HG03575 (cell line): ENCODE results near the gene ARHGEF37.
"Not testable (repeated sequence)": the region's sequence is repeated elsewhere in the genome, so short reads cannot be mapped to it uniquely, and the experiment has no call there.

Source experiments
- ATAC-seq: cut with Tn5 transposase; IDR thresholded peaks from one replicate; pipeline ENCODE4 v1.9.1; 2021; ENCODE audit not compliant: unreplicated experiment, insufficient number of reproducible peaks, low FRiP score; ENCODE audit errors: extremely low read depth

The ARHGEF37 gene

DNA sequence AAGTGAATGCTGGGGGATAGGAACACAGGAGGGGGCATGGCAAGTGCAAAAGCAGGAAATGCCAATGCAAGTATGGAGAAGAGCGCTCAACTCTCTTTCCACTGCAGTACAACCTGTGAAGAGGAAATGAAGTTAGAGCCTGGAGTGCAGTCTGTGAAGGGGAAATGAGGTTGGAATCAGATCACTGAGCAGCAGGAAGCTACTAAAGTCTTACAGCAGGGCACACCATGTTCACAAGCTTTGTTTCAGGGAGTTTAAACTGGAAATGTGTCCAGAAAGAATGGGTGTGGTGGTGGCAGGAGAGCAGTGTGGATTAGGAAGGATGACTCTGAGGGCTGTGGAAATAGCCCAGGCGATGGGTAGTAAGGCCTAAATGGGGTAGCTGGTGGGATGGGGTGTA lies 15.4 kb downstream of the ARHGEF37 start:
- no peak for ATAC-seq

DNA sequence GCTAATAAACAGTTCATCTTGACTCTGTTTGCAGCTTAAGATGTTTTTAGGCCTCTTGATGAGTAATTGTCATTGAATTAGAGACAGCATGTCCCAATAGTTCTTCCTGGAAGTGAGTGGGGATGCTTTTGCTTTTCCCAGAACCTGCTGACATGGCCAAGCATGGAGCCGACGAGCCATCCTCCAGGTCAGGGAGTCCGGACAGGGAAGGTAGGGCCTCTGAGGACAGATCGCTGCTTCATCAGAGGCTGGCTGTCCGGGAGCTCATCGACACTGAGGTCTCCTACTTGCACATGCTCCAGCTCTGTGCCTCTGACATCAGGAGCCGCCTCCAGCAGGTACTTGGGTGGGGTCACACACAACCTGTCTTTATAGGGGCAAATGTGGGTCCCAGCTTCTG lies 16.3 kb downstream of the ARHGEF37 start:
- no peak for ATAC-seq

DNA sequence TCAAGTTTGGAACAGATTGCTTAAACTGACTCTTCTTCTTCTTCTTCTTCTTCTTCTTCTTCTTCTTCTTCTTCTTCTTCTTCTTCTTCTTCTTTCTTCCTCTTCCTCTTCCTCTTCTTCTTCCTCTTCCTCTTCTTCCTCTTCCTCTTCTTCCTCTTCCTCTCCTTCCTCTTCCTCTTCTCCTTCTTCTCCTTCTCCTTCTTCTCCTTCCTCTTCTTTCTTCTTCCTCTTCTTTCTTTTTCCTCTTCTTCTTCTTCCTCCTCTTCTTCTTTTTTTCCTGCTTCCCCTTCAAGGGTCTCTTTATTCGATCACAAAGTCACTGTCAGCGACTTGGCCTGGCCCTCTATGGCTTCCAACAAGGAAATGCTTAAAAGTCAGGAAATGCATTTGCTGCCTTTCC lies 16.9 kb downstream of the ARHGEF37 start:
- ATAC-seq = not testable (repeated sequence)

DNA sequence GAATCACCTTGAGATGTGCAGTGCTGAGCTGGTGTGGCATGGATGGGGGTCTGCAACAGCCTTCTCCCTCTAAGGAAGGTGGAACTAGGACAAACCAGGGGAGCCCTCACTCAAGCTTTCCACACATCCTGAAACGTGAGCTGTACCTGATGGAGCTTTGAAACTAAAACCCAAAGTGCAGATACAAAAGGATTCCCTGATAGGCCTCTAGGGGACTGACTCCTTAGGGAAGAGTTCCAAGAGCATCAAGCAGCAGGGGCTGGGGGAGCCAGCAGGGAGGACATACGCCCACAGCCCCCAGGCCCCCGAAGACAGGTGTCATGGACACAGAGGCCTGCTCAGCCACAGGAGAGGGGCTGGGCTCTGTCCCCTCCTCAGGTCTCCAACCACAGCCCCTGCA lies 17.7 kb downstream of the ARHGEF37 start:
- no peak for ATAC-seq

DNA sequence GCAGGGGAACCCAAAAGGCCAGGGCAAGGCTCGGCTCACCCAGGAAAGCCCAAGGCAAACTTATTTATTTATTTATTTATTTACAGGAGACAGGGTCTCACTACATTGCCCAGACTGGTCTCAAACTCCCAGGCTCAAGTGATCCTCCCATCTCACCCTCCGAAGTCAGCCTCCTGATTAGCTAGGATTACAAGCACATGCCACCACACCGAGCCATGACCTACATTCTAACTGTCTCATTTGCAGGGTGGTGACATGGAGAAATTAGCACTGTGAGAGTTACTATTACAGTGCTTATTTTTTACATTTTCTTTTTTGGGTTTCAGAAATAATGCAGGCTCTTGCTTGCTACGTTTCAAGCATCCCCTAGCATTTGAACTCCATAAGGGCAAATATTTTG lies 18.1 kb downstream of the ARHGEF37 start:
- no peak for ATAC-seq

DNA sequence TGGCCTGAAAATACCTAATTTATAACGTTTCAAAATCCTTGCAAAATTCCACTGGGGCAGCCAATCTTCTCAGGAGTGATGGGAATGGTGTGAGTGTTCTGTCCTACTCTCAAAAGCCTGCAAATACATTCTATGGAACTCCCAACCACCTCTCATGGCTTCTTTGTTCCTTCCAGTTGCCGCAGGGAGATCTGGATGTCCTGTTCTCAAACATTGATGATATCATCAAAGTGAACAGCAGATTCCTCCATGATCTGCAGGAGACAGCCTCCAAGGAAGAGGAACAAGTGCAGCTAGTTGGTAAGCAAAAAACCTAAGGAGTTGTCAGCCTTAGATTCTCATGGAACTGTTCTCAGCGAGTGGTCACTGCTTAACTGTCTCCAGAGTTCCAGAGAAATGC lies 19.6 kb downstream of the ARHGEF37 start:
- ATAC-seq = no peak

DNA sequence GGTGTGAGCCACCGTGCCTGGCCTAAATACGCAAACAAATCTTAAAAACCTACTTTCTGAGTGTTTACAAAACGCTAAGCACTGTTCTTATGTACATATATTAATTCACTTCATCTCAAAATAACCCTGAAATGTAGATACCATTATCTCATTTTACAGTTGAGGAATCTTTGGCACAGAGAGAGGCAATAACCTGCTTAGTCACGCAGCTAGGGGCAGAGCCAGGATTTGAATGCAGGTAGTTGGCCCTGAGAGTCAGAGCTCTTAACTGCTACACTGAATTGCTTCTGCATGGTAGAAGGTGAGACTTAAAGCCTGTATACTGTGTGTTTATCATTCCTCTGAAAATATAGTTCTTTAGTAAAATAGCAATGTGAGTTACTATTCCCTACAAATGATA lies 21.9 kb downstream of the ARHGEF37 start:
- ATAC-seq = no peak

DNA sequence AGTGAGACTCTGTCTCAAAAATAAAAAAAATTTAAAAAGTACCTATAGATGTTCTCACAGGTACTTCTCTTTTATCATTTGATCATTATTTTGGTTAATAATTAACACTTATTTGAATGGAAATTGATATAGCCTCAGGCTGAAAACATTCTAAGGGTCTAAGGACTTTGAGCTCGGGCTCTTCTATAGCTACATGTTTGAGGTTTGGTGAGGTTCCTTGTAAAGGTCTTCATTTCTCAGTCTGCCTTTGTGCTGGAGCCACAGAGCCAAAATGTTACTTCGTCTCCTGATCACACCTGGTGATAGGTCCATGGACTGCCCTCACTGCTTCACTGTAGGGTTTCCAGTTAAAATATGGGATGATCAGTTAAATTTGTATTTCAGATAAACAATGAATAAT lies 22.6 kb downstream of the ARHGEF37 start:
- ATAC-seq = no peak

DNA sequence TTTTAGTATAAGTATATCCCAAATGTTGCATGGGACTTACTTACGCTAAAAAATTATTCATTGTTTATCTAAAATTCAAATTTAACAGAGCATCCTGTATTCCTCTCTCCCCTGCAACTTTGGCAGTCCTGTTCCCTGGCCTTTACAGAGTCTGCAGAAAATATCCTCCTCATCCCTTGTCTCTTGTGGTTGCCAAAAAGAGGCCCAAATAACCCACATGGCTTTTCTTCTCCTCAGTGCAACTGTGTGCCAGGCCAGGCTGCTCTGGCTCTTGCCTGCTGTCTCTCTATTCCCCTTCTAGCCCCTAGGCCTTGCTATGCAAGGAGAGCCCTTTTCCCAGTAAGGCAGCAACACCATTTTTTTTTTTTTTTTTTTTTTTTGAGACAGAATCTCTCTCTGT lies 23.0 kb downstream of the ARHGEF37 start:
- ATAC-seq = no peak

DNA sequence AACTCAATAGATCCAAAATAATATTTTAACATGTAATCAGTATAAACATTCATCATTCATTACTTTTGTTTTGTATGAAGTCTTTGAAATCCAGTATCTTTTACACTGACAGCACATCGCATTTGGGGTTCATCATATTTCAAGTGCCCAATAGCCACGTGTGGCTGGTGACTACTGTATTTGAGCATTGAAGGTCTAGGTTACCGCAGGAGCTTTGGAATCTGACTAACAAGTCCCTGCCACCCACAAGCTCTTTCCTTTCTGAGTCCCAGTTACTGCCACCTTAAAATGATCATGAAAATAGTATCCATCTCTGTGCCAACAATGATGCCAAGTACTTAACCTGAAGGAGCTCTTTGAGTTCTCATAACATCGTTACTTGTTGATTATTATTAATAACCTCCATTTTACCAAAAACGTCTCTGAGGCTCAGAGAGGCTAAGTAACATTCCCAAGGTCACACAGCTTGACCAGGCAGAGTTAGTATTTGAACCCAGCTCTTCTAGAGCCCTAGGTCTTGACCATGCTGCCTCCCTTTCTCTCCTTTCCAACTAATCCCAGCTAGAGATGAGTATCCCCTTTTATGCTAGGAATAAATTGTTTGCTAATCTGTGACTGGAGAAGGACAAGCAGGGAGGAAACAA lies 24.2 kb downstream of the ARHGEF37 start:
- no peak for ATAC-seq

DNA sequence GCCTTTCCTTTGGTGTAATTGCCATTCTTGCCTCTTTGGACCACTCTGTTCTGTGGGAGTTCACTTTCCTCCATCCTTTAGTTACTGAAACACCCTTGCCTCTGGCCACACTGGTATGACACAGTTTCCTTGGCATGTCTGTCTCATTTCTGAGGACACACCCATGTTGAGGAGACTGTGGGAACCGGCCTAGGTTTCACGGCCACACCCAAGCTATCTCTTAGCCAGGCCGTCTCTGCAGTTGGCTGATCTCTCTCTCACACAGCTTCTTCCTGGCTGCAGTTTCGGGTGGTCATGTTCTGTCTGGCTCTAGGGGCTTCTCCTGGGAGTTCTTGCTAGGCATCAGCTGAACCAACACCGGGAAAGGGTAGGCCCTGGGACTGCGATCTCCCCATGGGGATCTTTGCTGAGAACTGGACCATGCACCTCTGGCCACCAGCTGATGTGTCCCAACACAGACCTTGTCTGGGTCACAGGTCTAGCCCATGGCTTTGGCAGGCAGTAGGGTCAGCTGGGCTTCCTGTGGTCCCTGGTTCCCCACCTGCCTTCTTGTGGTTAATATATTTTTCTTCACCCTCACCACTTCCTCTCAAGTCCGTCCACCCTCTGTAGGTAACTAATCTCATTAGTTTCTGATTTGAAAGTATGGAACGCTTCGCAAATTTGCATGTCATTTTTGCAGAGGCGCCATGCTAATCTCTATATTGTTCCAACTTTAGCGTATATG lies 24.9 kb downstream of the ARHGEF37 start:
- ATAC-seq = peak; percentile 58

DNA sequence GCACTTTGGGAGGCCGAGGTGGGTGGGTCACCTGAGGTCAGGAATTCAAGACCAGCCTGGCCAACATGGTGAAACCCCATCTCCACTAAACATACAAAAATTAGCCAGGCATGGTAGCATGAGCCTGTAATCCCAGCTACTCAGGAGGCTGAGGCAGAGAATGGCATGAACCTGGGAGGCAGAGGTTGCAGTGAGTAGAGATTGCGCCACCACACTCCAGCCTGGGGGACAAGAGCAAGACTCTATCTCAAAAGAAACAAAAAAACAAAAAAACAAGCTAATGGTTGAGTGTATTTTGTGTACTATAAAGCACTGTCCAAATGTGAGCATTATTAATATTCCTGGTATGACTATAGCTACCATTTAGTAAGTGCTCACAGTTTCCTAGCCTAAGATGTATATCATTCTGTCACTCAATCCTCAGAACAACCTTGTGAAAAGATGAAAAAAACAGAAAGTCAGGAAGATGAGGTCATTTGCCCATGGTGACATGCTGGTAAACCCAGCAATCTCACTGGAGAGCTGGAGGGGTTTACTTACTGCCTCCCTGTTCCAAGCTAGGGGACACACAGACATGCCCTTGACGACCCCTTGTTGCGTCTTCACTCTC lies 27.7 kb downstream of the ARHGEF37 start:
- no peak for ATAC-seq

DNA sequence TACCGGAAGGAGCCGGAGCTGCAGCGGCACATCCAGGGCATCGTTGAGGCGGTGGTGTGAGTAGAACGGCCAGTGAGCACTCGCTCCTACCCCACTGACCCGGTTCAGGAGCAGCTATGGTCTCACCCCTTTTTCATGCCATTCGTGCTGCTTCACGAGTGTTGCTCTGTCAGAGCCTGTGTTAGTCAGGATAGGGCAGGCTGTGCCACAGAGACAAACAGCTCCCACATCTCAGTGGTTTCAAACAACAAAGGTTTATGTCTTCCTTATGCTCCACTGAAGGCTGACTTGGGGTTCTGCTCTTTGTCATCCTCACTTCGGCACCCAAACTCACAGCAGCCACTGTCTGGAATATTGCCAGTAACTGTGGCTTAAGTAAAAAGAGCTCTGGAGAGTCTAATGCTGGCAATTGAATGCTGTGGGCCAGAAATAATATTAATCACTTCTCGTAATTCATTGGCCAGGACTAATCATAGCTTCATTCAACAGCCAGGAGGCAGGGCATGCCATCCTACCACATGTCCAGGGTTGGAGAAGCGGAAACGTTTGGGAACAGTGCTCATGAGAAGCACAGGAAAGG lies 28.4 kb downstream of the ARHGEF37 start:
- no peak for ATAC-seq

DNA sequence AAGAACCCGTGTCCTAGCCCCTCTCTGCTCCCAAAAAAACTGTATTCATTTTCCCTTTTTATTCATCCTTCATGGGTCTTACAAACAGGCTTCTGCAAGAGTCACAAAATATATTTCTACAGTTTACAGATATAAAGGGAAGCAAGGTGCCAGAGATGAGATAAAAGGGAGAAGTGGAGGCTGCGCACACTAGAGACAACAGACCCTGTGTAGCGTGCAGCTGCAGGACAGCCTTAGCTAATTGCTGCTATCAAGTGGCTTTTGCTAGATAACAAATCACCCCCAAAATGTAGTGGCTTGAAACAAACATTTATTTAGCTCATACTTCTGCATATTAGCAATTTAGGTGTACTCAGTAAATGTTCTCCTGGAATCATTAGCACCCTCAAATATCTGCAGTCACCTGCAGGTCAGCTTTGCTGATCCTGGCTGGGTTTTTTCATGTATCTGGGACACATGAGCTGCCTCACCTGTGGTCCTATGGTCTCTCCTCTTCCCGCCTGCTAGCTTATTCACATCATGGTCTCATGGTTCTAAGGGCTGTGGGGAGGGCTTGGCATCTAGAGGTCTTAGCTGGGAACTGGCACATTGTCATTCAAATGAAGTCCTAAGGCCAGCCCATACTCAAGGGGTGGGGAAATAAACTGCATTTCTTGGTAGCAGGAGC lies 29.4 kb downstream of the ARHGEF37 start:
- ATAC-seq = no peak

DNA sequence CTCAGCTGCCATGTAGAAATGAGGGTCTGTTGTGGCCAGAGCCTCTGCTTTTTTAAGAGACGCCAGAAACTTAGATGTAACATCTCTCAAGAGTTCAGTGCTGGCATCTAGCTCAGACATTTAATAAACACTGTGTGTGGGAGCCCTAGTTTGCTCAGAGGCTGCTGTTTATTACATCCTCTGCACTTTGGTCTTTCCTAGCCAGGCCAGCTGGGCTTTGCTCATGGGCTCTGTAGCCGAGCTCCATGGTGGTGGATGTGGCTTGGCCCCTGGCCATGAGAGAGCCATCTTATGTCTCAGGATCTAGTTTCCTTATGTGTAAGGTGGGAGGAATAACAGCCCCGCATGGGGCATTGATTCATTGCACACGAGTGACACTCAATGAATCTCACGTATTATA lies 30.0 kb downstream of the ARHGEF37 start:
- no peak for ATAC-seq

DNA sequence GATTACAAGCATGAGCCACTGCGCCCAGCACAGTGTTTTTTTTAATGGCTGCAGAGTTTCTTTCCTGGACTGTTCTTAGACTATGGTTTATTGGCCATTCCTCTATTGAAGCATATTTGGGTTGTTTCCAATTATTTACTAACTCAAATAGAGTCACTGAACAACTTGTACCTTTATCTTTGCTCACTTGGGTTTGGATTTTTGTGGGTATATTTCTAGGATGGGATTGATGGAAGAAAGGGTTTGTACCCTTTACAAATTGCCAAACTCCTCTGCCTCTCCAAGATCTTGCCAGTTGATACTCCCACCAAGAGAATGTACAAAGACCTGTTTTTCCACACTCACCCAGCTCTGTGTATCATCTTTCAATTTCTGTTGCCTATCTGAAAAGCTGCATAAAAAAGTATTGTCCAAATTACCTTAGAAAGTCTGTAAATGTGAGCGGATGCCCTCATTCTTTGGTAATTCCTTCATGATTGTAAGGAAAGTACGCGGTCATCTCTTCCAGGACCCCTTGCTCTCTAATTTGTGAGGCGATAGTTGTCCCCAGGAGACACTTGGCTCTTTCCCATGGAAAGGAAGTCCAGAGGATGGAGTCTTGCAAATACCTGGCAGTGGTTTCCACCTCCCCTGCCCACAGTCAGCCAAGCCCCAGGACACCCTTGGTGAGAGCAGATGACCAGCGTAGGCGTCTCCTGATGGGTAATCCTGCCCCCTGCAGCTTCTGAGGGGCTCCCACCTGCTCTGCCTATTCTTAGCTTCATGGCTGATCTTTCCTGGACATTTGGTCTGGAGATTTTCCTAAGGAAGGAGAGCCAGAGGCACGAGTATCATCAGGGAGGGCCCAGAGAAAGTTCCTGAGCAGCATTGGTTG lies 33.0 kb downstream of the ARHGEF37 start:
- no peak for ATAC-seq

DNA sequence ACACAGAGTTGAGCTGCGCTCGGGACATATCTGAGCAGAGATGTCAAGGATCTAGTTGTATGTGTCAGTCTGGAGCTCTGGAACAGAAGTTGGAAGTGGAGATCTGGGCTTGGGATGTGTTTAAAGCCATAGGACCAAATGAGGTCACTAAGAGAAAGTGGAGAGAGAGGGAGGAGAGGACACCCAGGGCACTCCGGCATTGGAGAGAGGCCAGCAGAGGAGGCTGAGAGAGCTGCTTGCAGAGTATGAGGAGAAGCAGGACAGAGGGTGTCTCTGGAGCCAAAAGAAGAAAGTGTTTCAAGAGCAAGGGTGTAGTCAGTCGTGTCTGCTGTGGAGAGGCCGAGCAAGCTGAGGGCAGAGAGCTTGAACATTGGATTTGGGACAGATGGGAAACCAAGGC lies 34.7 kb downstream of the ARHGEF37 start:
- ATAC-seq = no peak

DNA sequence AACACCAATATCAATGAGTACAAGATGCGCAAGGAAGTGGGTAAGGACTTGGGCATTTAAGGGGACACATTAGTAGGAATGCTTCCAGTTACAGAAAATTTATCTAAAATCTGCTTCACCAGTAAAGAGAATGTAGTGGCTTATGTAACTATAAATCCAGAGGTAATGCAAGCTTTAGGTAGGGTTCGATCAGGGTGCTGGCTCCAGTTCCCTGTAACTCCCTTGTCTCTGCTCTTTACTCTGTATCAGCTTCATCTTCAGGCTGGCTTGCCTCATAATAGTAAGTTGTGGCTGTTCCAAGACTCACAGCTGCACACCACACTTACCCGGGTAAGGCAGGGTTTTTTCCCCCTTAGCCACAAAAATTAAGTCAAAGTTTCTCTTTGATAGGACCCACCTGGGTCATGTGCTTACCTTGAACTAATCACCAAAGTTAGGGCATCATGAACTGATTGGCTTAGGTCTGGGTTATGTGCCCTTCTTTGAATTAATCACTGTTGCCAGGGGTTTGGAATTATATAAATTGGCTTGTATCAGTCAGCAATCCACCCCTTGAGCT lies 35.5 kb downstream of the ARHGEF37 start:
- no peak for ATAC-seq
